HepG2 (cell line): ENCODE results near the gene ZNF541. TPM values are rescaled to one million over a fixed set of nuclear protein-coding genes. Genes with fewer than 3 reads are reported as not detected.
A peak's percentile ranks its signal among the peaks of the same experiment; 100 is the strongest.

Source experiments
- ATF5 ChIP-seq: sonication (generic); formaldehyde crosslinking; IDR thresholded peaks from 2 replicates; pipeline ENCODE4 v1.4.0; 2020; ENCODE audit warnings: mild to moderate bottlenecking, low read depth, missing genetic modification reagents
- ATF7 ChIP-seq, 2 experiments: fragments of 450-650 bp in 1 of 2; sonication (generic) in 1 of 2; formaldehyde crosslinking in 1 of 2; IDR thresholded peaks; 2 replicates each; pipeline versions ENCODE4 v1.4.0 to v1.6.1; 2016 to 2020; ENCODE audit warnings: antibody characterized with exemption in 1 of 2, mild to moderate bottlenecking in 1 of 2, missing genetic modification reagents in 1 of 2
- CREBL2 ChIP-seq: sonication (generic); formaldehyde crosslinking; IDR thresholded peaks from 2 replicates; pipeline ENCODE4 v1.8.1; 2023; ENCODE audit warnings: missing genetic modification reagents, mild to moderate bottlenecking, borderline replicate concordance
- GFI1 ChIP-seq: sonication (generic); formaldehyde crosslinking; IDR thresholded peaks from 2 replicates; pipeline ENCODE4 v1.5.0; 2020; ENCODE audit warnings: missing genetic modification reagents, mild to moderate bottlenecking, borderline replicate concordance
- HOMEZ ChIP-seq: IDR thresholded peaks from 2 replicates; pipeline ENCODE4 v1.6.1; 2016; ENCODE audit warnings: low read depth
- MEF2D ChIP-seq: sonication (generic); formaldehyde crosslinking; IDR thresholded peaks from 2 replicates; pipeline ENCODE4 v1.5.1; 2020; ENCODE audit warnings: mild to moderate bottlenecking, missing genetic modification reagents
- SALL1 ChIP-seq: sonication (generic); formaldehyde crosslinking; IDR thresholded peaks from 2 replicates; pipeline ENCODE4 v1.8.0; 2022; ENCODE audit warnings: mild to moderate bottlenecking, missing genetic modification reagents
- SP5 ChIP-seq: IDR thresholded peaks from 2 replicates; pipeline ENCODE4 v1.6.1; 2016; ENCODE audit warnings: low read depth, borderline replicate concordance
- ZBTB4 ChIP-seq: sonication (generic); formaldehyde crosslinking; IDR thresholded peaks from 2 replicates; pipeline ENCODE4 v1.4.0; 2020; ENCODE audit warnings: missing genetic modification reagents, mild to moderate bottlenecking, borderline replicate concordance
- ZFP62 ChIP-seq: sonication (generic); formaldehyde crosslinking; IDR thresholded peaks from 2 replicates; pipeline ENCODE4 v1.4.0; 2020; ENCODE audit warnings: missing genetic modification reagents
- ZMYM3 ChIP-seq: sonication (generic); formaldehyde crosslinking; IDR thresholded peaks from 2 replicates; pipeline ENCODE4 v1.5.1; 2020; ENCODE audit warnings: mild to moderate bottlenecking, missing genetic modification reagents
- ZNF20 ChIP-seq: sonication (generic); formaldehyde crosslinking; IDR thresholded peaks from 2 replicates; pipeline ENCODE4 v1.4.0; 2020; ENCODE audit warnings: mild to moderate bottlenecking, moderate library complexity, missing genetic modification reagents
- ZNF280B ChIP-seq: sonication (generic); formaldehyde crosslinking; IDR thresholded peaks from 2 replicates; pipeline ENCODE4 v1.5.0; 2020; ENCODE audit warnings: missing genetic modification reagents, mild to moderate bottlenecking, borderline replicate concordance
- ZNF607 ChIP-seq: sonication (generic); formaldehyde crosslinking; IDR thresholded peaks from 2 replicates; pipeline ENCODE4 v1.5.1; 2020; ENCODE audit warnings: missing genetic modification reagents, mild to moderate bottlenecking, borderline replicate concordance
- ZNF703 ChIP-seq: sonication (generic); formaldehyde crosslinking; IDR thresholded peaks from 2 replicates; pipeline ENCODE4 v1.5.1; 2020; ENCODE audit warnings: missing genetic modification reagents, mild to moderate bottlenecking, moderate library complexity, borderline replicate concordance
- ZNF768 ChIP-seq: sonication (generic); formaldehyde crosslinking; IDR thresholded peaks from 2 replicates; pipeline ENCODE4 v1.4.0; 2020; ENCODE audit warnings: missing genetic modification reagents
- ZNF816 ChIP-seq: sonication (generic); formaldehyde crosslinking; IDR thresholded peaks from 2 replicates; pipeline ENCODE4 v1.8.0; 2022; ENCODE audit warnings: missing genetic modification reagents, mild to moderate bottlenecking, borderline replicate concordance
- polyA plus RNA-seq, 8 experiments: library from polyadenylated mRNA; depleted of rRNA in 3 of 8; stranded (reverse) in 7 of 8; unstranded in 1 of 8; fragments of >200 nt; fragmentation: Illumina TruSeq in 4 of 8; extraction: Trizol in 4 of 8; gene quantifications; 2 replicates each; pipeline versions ENCODE4 v1.2.1 to v1.2.3, GENCODE V29; 2011 to 2016; ENCODE audit warnings: low read depth in 4 of 8, missing spikeins in 1 of 8, mixed read lengths in 1 of 8; ENCODE audit not compliant: insufficient read depth in 1 of 8
- total RNA-seq, 5 experiments: library from RNA; depleted of rRNA; stranded (reverse); fragments of >200 nt; fragmentation: Illumina TruSeq; extraction: Trizol; gene quantifications; 2 replicates each; pipeline ENCODE4 v1.2.3, GENCODE V29; 2016; ENCODE audit warnings: low read depth in 1 of 5
- TF ChIP-seq, protein P1 (sequence below): sonication (generic); formaldehyde crosslinking; IDR thresholded peaks from 2 replicates; pipeline ENCODE4 v1.8.1; 2023; ENCODE audit warnings: mild to moderate bottlenecking, missing genetic modification reagents

ZNF541 gene
- total and polyA plus RNA-seq, 2 of the 13 experiments (the other 11 are each of a cell fraction or from before 2014, with no cell fraction given), result 0.03 to 0.04 TPM

- TF ChIP-seq HOMEZ (CRISPR knock-in tag) (no peak), ZBTB4 (CRISPR knock-in tag) (no peak), CREBL2 (CRISPR knock-in tag) (no peak), ZNF768 (no peak; the same call in 1 of the 2 replicates), ZNF607 (CRISPR knock-in tag) (no peak), ZNF816 (no peak), SP5 (no peak), ZFP62 (CRISPR knock-in tag) (no peak), MEF2D (CRISPR knock-in tag) (0 out of 2 replicates have a peak, but pooled peaks have one; percentile 38), SALL1 (CRISPR knock-in tag) (no peak), ZMYM3 (CRISPR knock-in tag) (no peak), ZNF20 (CRISPR knock-in tag) (no peak), ATF7 (IDR thresholded peaks at IDR 0.05) (no peak), ATF7 (CRISPR knock-in tag; IDR thresholded peaks at IDR 0.05) (no peak), ZNF703 (CRISPR knock-in tag) (no peak), GFI1 (no peak), ZNF280B (CRISPR knock-in tag) (peak; percentile 27; the same call in 1 of the 2 replicates), ATF5 (CRISPR knock-in tag) (no peak)
- TF ChIP-seq, protein P1, sequence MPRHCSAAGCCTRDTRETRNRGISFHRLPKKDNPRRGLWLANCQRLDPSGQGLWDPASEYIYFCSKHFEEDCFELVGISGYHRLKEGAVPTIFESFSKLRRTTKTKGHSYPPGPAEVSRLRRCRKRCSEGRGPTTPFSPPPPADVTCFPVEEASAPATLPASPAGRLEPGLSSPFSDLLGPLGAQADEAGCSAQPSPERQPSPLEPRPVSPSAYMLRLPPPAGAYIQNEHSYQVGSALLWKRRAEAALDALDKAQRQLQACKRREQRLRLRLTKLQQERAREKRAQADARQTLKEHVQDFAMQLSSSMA, result no peak
Observed at GRCh38 chr19:47609906-47610894, 37.3 kb upstream of the ZNF541 start (continued).
